HG02840 (cell line): ENCODE data around the gene C16orf95.
"Not testable (repeated sequence)": the region's sequence is repeated elsewhere in the genome, so short reads cannot be mapped to it uniquely, and the experiment has no call there.

Source experiments
- ATAC-seq: cut with Tn5 transposase; IDR thresholded peaks from one replicate; pipeline ENCODE4 v1.9.1; 2021; ENCODE audit warnings: mild to moderate bottlenecking, moderate library complexity, moderate number of reproducible peaks; ENCODE audit not compliant: unreplicated experiment, low FRiP score

Gene C16orf95

GRCh38 chr16:87347932-87348615 lies 30.9 kb upstream of the C16orf95 start:
- no peak for ATAC-seq

DNA sequence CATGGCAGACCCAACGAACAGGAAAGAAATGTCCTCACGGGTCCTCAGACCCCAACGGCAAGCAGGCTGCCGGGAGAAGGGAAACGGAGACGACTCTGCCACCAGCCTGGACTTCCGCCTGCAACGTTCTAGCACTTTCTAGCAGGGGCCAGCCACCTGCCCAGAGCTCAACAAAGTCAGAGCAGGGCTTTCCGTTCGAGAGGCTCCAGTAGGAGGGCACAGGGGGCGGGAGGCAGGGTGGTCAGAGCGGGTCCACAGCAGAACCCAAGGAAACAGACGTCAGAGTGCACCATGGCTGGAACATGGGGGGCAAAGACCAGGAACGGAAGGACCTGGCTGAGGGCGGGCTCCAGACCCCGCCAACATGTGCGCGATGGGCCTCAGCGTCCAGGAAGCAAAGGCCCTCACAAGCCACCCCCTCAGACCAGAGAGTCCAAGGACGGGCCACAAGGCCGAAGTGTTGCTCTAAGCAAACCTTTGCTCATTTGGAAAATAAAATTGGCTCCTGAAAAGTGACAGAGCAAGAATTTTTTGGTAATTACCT lies 29.4 kb upstream of the C16orf95 start:
- ATAC-seq = no peak

GRCh38 chr16:87345726-87346424 lies 28.7 kb upstream of the C16orf95 start:
- ATAC-seq = no peak

DNA sequence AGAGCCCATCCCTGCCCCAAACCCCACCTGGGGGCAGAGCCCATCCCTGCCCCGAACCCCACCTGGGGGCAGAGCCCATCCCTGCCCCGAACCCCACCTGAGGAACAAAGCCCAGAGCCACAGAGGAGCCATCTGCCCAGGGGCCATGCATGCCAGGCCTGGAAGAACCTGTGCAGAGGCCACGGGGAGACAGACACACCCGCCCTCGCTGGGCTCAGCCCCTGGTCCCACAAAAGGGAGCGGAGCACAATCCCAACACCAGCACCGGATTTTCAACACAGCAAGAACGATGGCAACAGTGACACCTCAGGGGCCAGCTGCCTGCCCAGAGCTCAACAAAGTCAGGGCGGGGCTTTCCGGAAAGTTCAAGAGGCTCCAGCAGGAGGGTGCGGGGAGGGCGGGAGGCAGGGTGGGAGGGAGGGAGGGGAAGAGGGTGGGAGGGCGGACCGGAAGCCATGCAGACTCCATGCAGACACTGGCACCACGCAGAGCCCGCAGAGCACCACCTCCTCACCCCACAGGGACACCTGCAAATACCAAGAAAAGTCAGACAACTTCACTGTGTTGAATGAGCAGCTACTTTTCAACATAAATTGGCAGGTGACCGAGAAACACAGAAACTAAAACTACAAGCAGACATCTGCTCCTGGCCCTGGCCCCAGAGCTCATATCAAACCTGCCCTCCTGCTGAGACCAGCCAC lies 27.9 kb upstream of the C16orf95 start:
- ATAC-seq = no peak

- ATAC-seq = no peak
Observed at GRCh38 chr16:87344165-87344930, 27.2 kb upstream of the C16orf95 start.

DNA sequence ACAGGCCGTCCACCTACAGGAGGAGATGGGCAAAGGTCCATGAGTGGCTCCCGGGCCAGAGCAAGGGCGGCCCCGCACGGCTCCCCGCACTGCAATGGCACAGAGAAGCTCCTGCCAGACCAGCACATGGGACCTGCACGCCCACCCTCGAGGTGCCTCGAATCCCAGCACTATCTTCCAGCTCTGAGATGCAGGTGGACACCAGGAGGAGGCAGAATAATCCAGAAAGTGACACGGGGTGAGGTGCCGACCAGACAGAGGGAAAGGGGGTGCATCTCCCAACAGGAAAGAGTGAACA lies 26.5 kb upstream of the C16orf95 start:
- no peak for ATAC-seq

DNA sequence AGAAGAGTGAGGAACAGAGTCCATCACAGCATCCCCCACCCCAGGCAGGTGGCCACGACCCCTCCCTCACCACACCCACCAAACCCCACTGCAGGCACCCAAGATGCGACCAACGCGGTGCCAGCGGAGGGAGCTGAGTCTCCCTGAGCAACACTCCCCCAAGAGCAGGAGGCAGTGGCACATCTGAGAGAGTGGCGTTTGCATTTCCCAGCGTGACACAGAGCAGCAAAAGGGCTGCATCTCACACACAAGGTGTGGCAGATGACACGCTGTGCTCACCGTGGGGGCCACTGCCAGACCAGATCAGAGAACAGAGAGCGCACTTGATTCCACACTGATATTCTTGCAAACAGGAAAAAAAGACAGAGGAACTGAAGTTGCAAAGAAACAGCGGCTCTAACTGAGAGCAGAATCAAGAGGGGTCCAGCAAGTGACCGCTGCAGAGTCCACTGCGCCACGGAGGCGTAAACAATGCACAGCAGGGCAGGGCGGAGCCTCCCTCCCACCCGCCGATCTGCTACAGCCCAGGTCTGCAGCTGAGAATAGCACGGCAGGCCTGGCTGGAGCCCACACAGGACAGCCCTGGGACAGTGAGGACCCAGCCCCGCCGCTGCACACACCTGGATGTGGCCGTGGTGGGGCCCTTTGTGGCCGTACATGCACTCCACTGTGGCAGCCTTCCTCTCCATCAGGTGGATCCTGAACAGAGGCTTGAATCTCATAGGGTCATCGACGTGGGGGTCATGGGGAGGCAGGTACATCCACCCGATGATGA lies 26.0 kb upstream of the C16orf95 start:
- ATAC-seq = no peak

GRCh38 chr16:87342504-87342903 lies 25.3 kb upstream of the C16orf95 start:
- no peak for ATAC-seq

GRCh38 chr16:87340198-87340597 lies 23.0 kb upstream of the C16orf95 start:
- ATAC-seq = no peak

DNA sequence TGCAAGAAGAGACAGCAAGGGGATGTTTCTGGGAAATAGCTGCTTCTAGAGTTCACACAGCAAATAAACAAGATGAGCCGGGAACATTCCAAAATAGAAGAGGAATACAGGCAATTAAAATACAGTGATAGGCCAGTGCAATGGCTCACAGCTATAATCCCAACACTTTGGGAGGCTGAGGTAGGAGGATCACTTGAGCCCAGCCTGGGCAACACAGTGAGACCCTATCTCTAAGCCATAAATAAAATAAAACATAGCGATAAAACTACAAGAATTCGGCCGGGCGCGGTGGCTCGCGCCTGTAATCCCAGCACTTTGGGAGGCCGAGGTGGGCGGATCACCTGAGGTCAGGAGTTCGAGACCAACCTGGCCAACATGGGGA lies 22.5 kb upstream of the C16orf95 start:
- ATAC-seq = not testable (repeated sequence)

DNA sequence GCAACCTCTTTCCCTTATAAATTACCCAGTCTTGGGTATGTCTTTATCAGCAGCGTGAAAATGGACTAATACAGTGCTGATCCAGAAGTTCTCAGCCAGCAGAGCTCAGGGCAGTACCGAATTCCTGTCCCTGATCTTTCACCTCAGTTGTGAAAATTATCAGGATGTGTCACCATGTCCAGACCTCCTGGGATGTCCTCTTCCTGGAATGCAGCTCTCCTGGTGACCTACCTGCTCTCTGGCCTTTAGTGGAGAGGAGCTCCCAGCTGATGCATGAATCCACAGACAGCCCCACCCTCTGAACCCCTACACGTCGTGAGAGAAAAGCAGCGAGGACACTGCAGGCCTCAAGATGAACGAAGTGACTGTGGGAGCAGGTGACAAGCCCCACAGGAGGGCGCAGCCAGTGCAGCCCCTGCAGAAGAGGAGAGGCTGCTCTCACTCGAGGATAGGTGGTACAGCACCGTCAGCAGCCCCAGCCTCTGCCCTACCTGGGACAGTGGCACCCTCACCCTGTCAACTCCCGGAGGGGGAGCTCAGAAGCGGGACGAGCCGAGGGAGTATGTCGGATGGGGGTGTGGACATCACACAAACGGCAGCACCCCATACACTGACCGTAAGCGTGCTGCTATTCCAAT lies 22.0 kb upstream of the C16orf95 start:
- ATAC-seq = no peak

DNA sequence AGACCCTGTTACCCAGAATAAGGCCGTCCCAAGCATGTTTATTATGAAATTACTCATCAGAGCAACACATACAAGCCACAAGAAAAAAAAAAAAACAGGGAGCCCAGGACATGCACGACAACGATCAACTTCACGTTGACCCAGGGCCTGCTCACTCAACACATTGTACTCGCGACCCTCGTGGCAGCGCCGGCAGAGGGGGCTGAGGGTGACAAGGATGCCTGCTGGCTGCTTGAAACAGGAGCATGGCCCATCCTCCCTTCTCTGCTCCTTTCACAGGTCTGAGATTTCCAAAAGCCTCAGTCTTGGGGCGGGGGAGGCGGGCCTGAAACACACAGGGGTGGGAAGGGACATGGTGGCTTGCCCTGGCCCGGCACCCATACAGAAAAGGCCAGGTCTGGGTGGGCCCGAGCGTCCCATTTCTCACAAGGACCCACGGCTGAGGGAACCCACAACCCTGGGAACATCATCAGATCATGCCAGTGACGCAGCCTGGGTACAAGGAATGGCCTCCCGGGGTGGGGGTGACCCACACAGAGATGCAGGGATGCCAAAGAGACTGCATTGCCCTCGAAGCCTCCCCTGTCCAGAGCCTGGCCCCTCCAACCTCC lies 21.1 kb upstream of the C16orf95 start:
- no peak for ATAC-seq

DNA sequence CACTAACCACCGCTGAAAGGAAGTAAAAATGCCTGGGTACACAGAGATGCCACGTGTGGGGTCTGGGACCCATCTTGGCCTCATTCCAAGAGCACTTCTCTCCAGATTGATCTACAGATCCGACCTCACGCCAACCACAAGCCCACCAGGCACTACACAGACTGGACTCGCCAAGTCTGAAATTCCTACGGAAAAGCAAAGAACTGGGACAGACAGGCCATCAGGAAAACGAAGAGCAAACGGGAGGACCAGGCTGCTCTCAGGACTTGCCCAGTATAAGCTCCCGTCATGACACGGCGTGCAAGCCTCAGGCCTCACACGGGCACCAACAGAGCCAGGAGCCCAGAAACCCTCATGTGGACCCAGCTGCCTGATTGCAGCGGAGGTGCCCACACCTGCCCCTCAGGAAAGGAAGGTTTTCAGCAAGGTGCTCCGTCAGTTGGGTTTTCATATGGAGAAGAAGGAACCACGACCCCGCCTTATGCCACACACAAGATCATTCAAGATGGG lies 20.1 kb upstream of the C16orf95 start:
- no peak for ATAC-seq

GRCh38 chr16:87336434-87337240 lies 19.4 kb upstream of the C16orf95 start:
- ATAC-seq = no peak

- ATAC-seq = no peak
Observed at GRCh38 chr16:87335625-87336433, 18.6 kb upstream of the C16orf95 start.

DNA sequence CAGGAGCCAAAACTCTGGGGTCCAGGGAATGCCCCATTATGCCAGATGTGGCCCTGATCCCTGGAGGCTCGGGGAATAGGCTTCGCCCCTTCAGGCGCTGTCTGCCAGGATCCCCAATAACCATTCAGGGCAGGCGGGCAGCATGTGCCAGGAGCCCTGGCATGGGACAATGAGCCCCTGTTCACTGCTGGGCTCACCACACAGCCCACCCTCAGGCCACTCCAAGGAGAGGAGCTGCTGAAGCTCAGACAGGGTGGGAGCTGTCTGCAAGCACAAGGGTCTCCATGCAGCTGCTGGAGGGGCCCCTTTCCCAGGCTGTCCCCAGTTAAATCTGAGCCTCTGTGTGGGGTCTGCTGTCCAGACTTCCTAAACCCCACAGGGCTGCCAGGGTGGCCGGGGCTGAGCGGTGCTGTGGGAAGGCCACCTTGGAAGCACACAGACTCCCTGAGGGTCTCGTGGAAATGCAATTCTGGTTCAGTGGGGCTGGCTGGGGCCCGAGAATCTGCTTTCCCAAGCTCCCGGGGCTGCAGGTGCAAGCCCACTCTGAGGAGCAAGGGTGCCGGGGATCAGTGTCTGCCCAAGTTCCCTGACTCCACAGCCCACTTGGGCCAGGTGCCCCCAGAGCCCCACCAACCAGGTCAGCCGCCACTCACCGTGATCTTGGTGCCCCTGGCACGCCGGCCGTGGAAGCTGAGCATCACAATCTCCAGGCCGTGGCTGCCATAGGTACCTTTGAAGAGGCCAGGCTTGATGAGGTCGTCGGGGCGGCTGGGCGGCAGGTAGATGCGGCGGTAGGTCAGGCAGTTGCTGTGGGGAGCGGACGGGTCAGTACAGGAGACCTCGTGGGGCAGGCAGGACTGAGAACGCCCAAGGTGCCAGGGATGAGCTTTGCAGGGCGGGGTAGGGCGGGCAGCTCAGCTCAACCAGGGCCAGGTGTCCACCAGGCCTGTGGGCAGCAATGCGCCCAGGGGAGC lies 17.7 kb upstream of the C16orf95 start:
- no peak for ATAC-seq
